Stimulated activated CD4-positive, alpha-beta T cell treated with anti-CD3 and anti-CD28 coated beads, Interleukin-12 subunit alpha, Interleukin-12 subunit beta, amount 100 ng/mL, for 24 hours (primary cell): ENCODE measurements around the gene TNNT1.
A peak's percentile ranks its signal among the peaks of the same experiment; 100 is the strongest.

Experiments
- DNase-seq, 2 experiments: peaks; one replicate each; pipeline ENCODE4 v3.0.0-alpha.2; 2020; ENCODE audit warnings: low read depth in 2 of 2

TNNT1 gene

GRCh38 chr19:55141696-55142095 lies 7.3 kb downstream of the TNNT1 start:
- DNase-seq: no peak

DNA sequence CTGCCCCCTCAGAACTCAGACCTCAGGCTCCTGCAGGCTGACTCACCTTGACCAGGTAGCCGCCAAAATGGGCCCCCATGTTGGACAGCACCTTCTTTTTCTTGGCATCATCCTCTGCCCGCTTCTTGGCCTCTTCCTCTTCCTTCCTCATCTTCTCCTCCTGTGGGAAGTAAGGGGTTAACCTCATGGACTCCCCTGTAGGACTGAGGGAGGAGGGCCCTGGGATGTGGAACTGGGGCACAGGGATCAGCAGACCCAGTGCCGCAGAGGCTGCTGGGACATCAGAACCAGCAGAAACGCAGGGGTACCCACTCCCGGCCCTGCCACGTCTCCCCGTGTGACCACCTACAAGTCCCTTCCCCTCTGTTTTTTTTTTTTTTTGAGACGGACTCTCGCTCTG lies 11.1 kb downstream of the TNNT1 start:
- DNase-seq: no peak

DNA sequence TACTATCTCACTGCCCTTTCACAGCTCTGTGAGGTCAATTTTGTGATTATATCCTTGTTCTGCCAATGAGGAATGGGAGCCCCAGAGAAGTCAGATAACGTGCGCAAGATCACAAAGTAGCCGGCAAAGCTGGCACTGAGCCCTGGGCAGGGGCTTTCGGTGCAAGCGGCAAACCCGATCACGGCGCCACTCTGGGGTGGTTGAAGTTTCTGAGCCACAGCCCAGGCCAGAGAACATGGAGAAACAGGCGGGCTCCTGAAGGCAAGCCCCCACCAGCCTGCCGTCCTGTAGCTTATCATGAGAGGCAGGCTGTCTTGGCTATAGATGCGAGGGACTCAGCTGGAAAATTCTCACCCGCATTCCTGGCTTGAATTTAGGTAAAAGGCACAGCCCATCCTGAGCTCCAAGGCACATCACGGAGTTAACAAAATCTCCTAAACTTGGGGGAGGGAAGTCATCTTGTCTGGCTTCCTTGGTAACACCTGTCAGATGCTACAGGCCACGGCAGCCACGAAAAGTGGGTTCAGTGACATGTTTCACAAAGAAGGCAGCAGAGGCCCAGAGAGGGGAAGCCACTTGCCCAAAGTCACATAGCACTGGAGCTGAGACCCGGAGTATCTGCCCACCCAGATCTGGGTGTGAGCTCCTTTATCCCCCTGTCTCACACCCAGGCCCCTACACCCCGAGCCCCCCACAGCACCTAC lies 12.5 kb downstream of the TNNT1 start:
- DNase-seq: no peak

- no peak for DNase-seq
Measured at GRCh38 chr19:55134736-55135135, 14.3 kb downstream of the TNNT1 start.

GRCh38 chr19:55133639-55134444 lies 15.2 kb downstream of the TNNT1 start:
- DNase-seq: no peak

- no peak for DNase-seq
Measured at GRCh38 chr19:55132453-55133129, 16.4 kb downstream of the TNNT1 start.

- DNase-seq: no peak
Measured at GRCh38 chr19:55131421-55131820, 17.6 kb downstream of the TNNT1 start.

DNA sequence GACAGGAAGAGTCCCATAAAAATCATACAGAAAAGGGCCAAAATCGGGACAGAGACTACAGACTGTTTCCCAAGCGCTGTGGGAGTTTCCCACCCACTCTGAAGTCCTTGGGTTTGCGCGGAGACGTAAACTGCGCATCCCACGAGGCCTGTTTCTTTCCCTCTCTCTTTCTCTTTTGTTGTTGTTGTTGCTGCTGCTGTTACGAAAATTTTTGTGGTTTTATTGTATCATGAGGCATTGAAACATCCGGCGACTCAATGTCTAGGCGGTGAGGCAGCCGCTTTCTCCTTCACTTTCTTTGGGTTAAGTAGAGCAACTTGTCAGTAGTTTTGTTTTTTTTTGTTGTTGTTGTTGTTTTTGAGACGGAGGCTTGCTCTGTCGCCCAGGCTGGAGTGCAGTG lies 30.0 kb downstream of the TNNT1 start:
- DNase-seq: no peak

GRCh38 chr19:55118401-55118991 lies 30.5 kb downstream of the TNNT1 start:
- DNase-seq: peak in 1 of 2 experiments; percentile 35

DNA sequence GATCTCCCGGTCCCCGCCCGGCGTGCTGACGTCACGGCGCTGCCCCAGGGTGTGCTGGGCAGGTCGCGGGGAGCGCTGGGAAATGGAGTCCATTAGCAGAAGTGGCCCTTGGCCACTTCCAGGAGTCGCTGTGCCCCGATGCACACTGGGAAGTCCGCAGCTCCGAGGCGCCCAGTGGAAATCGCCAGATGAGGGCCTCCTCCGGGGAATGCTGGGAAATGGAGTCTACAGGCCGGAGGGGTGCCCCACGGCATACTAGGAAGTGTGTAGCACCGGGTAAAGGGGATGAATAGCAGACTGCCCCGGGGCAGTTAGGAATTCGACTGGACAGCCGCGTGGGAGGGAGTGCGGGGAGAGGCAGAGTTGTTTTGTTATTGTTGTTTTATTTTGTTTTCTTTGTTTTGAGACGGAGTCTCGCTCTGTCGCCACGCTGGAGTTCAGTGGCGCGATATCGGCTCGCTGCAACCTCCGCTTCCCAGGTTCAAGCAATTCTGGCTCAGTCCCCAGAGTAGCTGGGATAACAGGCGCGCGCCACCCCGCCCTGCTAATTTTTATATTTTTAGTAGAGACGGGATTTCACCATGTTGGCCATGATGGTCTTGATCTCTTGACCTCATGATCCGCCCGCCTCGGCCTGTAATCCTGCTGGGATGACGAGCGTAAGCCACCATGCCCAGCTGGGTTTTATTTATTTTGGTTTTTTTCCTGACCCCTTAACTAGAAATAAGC lies 31.2 kb downstream of the TNNT1 start:
- peak; percentile 94 to 95 for DNase-seq

GRCh38 chr19:55116859-55117662 lies 31.9 kb downstream of the TNNT1 start, which contains the start of gene PPP1R12C:
TSS of gene PPP1R12C (minus strand) at chr19:55117637. CDS start at chr19:55117543, 94 bp downstream.
- DNase-seq: no peak

- peak in 1 of 2 experiments; percentile 50 for DNase-seq
Measured at GRCh38 chr19:55116232-55116858, 32.7 kb downstream of the TNNT1 start.

GRCh38 chr19:55115446-55116065 lies 33.5 kb downstream of the TNNT1 start:
- DNase-seq: peak in 1 of 2 experiments; percentile 62

- DNase-seq: no peak
Measured at GRCh38 chr19:55114566-55115145, 34.4 kb downstream of the TNNT1 start.

GRCh38 chr19:55113570-55114039 lies 35.4 kb downstream of the TNNT1 start:
- DNase-seq: no peak

DNA sequence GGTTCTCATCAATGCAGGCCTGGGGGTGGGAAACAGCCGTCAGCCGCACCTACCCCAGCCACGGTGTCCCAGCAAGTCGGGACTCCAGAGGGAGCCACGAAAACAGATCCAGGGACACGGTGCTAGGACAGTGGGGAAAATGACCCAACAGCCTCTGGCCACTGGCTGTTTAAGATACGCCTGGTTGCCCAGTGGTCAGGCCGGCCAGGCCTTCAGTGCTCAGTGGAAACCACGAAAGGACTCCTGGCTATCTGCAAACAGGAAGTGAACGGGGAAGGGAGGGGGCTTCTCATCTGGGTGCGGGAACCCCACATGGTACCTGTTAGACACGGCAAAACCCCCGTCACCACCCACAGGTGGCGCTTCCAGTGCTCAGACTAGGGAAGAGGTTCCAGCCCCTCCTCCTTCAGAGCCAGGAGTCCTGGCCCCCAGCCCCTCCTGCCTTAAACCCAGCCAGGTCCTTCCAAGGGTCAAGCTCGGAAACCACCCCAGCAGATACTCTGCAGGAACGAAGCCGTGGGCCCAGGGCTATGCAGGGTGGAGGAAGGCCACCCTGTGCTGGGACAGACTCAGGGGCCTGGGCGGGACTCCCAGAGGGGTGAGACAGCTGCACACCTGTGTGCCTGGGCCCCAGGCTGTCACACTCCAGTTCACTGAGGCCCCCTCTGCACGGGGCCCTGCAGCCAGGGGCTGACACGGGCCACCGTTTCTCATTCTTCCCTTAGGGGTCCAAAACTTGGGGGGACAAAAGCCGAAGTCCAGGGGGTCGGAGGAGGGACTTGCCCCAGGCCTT lies 36.0 kb downstream of the TNNT1 start:
- no peak for DNase-seq

DNA sequence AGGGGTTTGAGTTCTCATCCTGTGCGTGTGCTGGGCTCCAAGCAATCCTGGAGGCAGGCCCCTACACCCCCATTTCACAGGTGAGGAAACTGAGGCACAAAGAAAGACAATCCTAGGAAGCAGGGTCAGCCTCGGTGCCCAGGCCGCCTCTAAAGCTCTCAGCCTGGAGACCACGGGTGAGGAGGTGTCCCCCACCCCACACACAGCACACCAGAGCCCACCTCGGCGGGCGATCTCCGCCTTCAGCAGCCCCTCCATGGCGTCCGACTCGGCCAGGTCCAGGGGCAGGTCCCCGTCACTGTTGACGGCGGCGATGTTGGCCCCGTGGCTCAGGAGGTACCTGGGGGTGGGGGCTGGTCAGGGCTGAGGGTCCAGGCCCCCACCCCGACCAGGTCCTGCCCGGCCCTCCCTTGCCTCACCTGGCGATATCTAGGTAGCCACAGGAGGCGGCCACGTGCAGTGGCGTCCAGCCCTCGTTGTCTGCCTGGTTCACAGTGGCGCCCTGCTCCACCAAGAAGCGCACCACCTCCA lies 36.7 kb downstream of the TNNT1 start:
- DNase-seq: no peak

DNA sequence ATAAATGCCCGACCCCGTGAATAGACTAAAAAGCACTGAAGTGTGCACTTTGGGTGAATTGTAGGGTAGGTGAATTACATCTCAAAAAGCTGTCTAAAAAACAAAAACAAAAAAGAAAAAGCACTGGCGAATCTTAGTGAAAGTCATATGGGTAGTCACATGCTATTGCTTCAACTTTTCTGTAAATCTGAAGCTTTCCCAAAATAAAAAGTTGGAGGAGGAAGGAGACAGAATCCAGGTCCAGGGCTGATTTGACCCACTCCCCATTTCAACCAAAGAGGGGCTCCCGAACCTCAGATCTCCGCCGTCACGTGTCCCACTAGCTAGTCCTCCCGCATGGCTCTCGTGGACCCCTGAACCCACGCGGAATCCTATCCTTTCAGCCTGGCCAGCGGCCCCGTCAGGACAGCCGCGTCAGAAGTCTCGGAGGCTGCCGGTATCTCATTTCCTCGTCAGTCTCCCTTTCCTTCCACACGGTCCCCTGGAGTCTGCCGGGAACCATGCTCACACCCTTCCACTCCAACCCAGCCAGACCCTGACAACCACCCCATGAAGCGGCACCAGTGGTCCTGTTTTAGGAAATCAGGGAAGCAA lies 37.7 kb downstream of the TNNT1 start:
- no peak for DNase-seq
